HTR-8/SVneo (cell line): ENCODE data around the gene INPP5D.
"Not testable (repeated sequence)": the region's sequence is repeated elsewhere in the genome, so short reads cannot be mapped to it uniquely, and the experiment has no call there.

Source experiments
- DNase-seq: peaks from one replicate; pipeline ENCODE4 v3.0.0; 2011; ENCODE audit warnings: low spot score, mixed read lengths; ENCODE audit not compliant: insufficient read length
- FAIRE-seq: peaks from 2 replicates; lab custom pipeline; 2011; peaks lifted over from hg19 to GRCh38; lab: Jason Lieb, UNC

Gene INPP5D

DNA sequence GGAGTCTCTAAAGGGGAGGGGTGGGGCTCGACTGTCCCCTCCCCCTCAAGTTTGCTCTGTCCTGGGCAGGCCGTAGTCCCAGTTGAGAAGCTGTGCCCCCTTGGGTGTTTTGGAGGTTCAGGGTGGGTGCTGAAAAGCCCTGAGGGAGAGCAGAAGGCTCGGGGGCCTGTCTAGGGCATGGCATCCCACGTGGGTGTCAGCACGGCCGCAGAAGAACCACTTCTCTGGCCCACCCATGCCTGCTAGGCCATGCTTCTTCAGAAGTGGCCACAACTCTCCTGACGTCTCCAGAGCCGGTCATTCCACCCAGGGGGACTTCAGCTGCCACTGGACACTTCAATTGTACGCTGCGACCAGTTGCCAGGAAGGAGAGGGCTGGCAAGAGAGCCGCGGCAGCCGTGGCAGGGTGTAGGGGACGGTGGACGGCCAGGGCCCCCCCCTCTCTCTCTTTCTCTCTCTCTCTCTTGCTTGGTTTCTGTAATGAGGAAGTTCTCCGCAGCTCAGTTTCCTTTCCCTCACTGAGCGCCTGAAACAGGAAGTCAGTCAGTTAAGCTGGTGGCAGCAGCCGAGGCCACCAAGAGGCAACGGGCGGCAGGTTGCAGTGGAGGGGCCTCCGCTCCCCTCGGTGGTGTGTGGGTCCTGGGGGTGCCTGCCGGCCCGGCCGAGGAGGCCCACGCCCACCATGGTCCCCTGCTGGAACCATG is at the start of gene INPP5D:
INPP5D (plus strand) TSS at position 546 of the 704 bp plus-strand sequence; CDS start at position 683, 137 bp downstream.
- no peak for DNase-seq
- no peak for FAIRE-seq

DNA sequence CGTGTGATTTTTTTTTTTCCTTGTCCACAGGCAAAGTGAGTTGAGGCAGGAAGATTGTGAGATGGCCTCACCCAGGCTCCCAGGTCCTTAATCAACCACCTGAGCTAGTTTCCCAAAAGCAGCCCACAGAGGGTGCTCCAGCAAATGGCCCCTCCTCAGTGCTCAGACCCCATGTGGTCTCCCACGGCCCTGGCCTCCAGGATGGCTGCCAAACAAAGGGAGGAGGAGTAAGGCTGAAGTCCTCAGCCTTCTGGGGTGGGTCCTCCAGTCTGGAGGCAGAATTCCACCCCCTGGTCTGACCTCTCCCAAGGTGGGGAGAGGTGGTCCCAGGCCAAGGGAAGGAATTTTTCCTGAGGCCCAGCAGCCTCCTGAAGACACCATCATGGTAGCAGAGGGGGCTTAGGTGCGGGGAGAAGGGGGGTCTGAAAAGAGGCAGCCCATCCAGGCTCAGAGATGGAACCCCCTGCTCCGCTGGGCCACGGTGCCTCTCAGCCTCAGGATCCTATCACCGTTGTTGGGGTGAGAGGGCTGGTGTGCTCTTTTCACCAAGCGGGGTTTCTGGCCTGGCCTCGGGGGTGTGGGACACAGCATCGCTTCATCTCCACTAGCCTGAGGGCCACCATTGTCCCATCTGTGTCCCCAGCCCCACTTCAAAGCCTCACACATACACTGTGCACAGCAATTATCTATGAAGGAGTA is 49.4 kb upstream of the INPP5D start:
- DNase-seq (no peak), FAIRE-seq (no peak)

DNA sequence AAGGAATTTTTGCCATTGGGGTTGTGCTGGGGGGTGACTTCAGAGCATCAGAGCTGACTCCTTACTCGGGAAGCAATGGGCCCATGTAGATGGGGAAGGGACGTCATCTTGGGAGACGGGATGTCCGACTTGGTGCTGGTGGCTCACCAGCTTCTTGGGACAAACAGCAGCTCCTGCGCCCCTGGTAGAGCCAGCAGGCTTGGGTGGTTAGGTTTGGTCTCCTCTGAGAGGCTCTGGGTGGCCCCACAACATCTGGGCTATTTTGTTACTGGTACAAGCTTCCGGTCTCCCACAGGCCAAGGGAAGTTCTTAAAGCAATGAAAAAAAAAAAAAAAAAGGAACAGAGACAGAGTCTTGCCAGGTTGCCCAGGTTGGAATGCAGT is 48.9 kb upstream of the INPP5D start:
- FAIRE-seq (no peak), DNase-seq (no peak)

DNA sequence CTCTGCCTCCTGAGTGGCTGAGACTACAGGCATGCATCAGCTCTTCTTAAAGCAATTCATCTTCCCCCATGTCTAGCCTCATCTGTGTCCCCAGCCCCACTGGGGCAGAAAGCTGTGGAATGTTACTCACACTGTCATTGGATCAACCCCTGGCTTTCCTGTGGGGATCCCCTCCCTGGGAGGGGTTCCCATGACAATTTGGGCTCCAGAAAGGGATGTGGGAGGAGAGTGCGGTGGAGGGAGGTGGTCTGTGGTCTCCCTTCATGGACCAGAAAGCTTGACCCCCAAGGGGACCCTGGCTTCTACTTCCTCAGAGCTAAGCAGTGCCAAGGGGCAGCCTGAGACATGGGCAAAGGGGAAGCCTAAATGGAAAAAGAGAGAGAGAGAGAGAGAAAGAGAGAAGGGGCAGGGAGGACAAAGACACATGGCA is 48.4 kb upstream of the INPP5D start:
- no peak for FAIRE-seq
- no peak for DNase-seq

DNA sequence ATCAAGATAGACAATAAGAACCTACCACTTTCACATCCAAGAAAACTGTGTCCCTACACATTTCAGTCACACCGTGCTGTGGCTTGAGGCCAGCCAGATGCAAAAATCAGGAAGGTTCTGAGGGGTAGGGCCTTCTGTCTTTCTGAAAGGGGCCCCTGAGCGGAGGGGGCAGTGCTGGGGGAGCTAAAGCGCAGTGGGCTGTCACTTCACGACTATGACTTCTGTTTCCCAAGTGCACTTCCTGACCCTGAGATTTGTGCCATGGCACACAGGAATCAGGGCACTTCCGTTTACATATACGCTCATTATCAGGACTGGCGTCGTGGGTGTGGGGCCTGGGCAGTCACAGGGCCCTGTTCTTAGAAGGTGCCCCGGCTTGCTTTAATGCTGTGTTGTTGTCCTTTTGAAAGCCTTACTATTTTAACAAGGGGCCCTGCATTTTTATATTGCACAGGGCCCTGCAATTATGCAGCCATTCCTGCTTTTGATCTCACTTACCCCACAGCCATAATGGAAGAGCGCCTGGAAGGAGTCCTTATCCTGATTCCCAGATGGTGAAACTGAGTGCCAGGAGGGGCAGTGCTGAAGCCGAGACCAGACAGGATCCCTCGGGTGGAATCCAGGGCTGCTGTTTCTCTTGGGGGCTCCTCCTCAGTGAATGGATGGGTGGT is 47.7 kb upstream of the INPP5D start:
- no peak for DNase-seq

DNA sequence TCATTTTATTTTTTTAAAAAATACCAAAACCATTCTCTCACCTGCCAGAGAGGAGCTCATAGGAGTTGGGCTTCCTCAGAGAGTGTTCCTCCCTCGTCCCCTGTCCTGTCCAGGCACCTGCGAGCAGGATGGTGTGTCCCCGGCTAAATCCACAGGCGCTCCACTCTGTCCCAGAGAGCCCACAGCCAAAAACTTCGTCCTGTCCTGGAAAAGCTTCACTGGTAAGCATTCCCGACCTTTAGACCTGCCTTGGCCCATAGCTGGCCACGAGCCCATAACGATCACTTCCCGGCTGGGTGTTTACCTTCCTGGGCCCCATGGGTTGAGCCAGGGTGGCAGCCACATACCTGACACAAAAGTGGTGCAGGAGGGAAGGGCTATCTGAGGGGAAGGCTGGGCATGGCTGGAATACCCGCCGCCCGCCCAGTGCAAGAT is 47.1 kb upstream of the INPP5D start, which contains the start of gene NGEF:
NGEF (minus strand) TSS at position 230 of the 435 bp plus-strand sequence. CDS start 38,366 bp downstream, outside the sequence.
- DNase-seq (no peak), FAIRE-seq (no peak)

More for the DNA sequence above, 47.7 kb upstream of the INPP5D start:
- FAIRE-seq = no peak

DNA sequence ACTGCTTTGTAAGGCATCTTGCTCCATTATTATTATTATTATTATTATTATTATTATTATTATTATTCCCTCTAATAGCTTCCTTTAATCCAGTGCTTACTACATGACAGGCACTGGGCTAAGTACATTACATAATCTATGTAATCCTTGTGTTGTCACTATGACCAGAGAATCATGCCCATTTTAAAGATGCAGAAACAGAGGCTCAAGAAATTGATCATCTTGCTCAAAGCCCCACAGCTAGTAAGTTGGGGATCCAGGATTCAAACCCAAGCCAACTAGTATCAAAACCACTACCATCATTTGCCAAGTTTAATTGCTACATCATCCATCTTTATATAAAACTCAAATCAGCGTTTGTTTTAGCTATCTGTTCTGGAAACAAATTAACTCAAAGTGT is 46.5 kb upstream of the INPP5D start:
- FAIRE-seq (no peak), DNase-seq (no peak)

DNA sequence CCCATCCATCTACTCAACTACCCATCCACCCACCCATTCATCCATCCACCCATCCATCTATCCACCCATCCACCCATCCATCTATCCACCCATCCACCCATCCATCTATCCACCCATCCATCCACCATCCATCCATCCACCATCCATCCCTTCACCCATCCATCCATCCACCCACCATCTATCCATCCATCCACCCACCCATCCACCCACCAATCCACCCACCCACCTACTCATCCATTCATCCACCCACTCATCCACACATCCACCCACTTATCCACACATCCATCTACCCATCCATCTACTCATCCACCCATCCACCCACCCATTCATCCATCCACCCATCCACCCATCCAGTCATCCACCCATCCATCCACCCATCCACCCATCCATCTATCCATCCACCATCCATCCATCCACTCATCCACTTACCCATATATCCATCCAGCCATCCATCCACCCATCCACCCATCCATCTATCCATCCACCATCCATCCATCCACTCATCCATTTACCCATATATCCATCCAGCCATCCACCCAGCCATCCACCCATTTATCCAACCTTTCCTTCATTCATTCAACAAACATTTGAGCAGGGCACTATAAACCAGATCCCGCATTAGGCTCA is 45.0 kb upstream of the INPP5D start:
- peak; percentile 94 for FAIRE-seq
- no peak for DNase-seq

DNA sequence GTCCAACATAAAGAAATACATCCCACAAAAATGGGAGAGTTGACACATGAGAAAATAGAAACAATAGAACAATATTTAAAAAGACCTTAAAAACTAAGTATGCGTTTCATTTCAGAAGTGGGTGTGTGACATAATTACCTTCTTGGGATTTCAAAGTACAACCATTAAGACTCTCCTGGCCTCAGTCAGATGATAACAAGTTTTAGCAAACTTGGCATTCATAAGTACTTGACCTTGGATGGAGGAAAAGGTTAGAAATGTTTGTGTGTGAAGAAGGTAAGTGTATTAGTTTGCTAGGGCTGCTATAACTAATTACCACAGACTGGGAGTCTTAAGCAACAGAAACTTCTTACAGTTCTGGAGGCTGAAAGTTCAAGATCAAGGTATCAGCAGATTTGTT is 42.2 kb upstream of the INPP5D start:
- FAIRE-seq (no peak), DNase-seq (no peak)

DNA sequence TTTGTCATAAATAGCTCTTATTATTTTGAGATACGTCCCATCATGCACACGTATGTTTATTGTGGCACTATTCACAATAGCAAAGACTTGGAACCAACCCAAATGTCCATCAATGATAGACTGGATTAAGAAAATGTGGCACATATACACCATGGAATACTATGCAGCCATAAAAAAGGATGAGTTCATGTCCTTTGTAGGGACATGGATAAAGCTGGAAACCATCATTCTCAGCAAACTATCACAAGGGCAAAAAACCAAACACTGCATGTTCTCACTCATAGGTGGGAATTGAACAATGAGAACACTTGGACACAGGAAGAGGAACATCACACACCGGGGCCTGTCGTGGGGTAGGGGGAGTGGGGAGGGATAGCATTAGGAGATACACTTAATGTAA is 40.5 kb upstream of the INPP5D start:
- not testable (repeated sequence) for FAIRE-seq, DNase-seq

DNA sequence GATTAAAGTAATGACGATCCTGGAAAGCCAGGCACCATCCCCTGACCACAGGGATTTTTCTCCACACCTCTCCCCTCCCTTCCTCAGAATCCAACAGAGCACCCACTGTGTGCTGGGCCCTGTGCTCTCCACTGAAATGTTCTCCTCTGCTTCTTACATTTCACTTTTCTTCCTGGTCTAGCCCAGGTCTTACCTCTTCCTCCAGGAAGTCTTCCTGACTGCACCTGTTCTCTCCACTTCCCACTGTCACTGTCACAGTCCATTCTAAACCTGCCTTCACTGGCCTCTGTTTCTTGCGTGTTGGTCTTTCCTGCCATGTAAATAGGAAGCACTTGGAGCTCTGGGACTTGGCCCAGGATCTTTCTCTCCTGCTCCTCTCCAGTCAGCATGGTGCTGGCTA is 39.7 kb upstream of the INPP5D start:
- FAIRE-seq (no peak), DNase-seq (no peak)

DNA sequence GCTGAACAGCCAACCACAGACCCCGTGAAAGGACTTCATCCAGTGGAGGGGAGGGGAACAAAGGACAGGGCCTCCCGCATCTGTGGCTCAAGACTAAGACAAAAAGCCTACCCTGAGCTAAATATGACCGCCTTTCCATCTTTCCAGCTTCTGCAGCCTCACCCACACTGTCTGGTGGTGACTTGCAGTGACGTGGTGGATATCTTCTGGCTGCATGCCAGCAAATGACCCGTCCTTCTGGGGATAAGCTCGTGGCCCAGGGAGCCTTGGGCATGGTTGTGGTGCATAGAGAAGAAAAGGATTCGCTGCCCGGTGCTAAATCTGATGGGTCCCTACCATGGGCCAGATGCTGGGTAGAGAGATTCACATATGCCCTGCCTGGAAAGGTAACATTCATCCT is 38.4 kb upstream of the INPP5D start:
- no peak for DNase-seq
- FAIRE-seq = no peak

DNA sequence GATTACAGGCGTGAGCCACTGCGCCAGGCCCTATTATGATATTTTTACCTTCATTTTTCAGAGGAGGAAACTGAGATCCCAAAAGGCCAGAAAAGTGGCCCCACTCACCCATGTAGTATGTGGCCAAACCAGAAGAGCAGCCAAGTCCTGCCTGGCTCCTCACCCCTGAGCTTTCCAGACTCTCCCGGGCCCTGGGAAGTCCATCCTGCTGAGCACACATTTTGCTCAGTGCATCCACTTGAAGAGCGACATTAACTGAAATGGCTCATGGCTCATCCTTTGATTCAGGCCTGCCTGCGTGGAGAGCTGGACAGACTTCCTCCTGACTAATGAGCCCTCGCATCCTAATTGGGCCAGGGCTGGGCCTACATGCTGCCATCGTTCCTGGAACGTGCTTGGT is 37.6 kb upstream of the INPP5D start:
- no peak for DNase-seq
- no peak for FAIRE-seq

DNA sequence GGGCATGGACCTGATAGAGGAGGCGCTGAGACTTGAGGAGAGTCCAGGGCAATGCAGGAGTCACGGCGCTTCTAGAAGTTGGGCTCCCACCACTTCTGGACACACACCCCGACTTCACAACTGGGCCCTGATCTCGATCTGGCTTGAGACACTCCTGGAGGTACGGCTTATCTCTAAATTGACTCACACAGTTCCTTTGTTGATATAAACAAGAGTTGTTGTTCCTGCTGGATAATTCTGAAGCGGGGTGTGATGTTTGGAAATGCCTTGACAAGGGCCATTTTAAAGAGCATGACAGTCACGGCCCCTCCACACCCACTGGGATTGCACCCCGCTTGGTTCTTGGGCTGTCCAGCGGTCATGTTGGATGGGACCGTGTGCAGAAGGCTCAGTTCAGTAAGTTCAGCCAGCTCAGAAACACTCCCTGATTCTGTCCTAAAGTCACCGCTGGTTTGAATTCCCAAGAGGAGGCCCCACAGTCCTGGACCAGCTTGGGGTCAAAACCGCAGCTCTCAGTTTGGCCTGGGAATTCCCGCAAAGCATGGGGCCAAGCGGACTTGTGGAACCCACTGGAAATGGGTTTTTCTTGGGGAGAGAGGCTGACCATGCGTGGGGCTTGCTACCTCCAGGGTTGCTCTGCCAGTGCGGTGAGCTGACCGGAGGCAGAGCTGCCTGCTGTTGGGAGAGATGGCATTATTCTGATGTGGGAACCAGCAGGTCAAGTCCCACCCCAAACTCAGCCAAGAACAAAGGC is 37.0 kb upstream of the INPP5D start:
- FAIRE-seq (no peak), DNase-seq (no peak)

DNA sequence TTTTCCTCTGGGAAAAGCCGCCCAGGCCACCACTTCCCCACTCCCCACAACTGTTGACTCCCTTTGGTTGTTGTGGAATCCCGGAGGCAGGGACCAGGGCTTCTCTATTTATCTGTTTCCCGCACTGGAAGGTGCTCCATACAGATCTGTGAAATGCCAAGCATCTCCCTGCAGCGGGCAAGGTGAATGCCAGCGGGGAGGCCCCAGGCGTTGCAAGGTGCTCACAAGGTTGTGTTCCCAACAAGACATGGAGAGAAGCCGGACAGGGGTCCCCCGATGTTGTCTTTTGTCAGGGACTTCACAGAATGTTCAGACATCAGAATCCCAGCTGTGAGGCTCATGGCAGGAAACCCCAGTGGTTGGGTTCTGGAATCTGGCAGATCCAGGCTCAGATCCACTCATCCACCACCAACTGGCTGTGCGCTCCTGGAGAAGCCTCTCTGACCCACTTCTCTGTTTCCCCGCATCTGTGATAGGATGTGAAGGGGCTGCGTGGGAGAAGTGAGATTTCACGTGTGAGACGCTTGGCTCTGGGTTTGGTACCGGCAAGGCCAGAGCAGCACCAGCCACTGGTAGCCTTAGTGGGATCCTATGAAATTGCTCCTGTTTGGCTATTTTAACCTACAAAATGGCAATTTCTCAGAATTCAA is 36.3 kb upstream of the INPP5D start:
- no peak for FAIRE-seq
- no peak for DNase-seq

DNA sequence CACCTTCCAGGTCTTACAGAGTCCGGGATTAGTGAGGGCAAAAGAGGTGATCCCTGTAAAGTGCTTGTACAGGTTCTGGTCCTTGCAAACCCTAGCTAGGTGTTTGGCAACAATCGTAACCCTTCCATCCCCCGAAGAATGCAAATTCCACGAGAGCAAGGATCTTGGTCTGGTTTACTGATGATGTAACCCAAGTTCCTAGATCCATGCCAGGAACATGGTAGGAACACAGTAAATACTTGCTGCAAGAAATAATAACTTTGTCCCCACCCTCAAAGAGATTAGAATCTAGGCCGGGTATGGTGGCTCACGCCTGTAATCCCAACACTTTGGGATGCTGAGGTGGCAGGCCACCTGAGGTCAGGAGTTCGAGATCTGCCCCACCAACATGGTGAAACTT is 34.4 kb upstream of the INPP5D start:
- DNase-seq = no peak
- no peak for FAIRE-seq

DNA sequence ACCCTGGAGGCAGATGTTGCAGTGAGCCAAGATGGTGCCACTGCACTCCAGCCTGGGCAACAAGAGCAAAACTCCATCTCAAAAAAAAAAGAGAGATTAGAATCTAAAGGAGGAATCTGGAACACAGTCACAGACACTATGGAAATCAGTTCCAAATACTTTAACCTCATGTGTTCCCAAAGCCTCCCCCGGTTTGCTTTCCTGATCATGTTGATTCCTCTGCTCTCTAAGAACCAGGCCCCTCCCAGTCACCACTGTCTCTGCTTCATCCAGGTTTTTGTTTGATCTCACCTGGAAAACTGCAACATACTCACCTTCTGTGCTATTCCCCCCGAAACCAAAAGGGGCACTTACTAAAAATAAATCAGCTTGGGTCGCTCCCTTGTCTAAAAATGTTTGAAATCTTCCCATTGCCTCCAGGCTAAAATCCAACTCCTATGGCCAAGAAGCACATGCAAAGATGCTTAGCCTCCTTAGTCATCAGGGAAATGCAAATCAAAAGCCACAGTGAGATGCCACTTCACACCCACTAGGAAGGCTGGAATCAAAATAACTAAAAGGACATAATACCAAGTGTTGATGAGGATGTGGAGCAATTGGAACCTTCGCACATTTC is 33.8 kb upstream of the INPP5D start:
- peak; percentile 68 for FAIRE-seq

DNA sequence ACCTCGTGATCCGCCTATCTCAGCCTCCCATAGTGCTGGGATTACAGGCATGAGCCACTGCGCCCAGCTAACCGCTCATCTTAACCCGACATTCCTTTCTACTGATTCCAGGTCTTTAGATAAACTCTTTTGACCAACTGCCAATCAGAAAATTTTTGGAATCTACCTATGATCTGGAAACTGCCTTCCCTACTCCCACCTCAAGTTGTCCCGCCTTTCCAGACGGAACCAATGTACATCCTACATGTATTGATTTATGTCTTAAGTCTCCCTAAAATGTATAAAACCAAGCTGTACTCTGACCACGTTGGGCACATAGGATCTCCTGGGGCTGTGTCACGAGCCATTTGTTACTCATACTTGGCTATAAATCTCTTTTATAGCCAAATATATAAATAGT is 30.8 kb upstream of the INPP5D start:
- DNase-seq (peak; percentile 41), FAIRE-seq (no peak)

More for the DNA sequence above, 33.8 kb upstream of the INPP5D start:
- peak; percentile 41 for DNase-seq
